ENCODE data around the gene KAT6B.

- TF ChIP-seq CTCF (IDR thresholded peaks at IDR 0.05) (no peak), POLR2AphosphoS5 (IDR thresholded peaks at IDR 0.05) (no peak), POLR2A (IDR thresholded peaks at IDR 0.05) (no peak)
These were observed 12.8 kb upstream of the KAT6B start for GRCh38 chr10:74813381-74814259.

Data from prostate gland (tissue), 2 donors.